ENCODE data around the gene PIEZO1. TPM values are rescaled to one million over a fixed set of nuclear protein-coding genes. Genes with fewer than 3 reads are reported as not detected.

The PIEZO1 gene
- total RNA-seq, 4 donors from 2014 or later = 196 to 281 (median 206) TPM

DNA sequence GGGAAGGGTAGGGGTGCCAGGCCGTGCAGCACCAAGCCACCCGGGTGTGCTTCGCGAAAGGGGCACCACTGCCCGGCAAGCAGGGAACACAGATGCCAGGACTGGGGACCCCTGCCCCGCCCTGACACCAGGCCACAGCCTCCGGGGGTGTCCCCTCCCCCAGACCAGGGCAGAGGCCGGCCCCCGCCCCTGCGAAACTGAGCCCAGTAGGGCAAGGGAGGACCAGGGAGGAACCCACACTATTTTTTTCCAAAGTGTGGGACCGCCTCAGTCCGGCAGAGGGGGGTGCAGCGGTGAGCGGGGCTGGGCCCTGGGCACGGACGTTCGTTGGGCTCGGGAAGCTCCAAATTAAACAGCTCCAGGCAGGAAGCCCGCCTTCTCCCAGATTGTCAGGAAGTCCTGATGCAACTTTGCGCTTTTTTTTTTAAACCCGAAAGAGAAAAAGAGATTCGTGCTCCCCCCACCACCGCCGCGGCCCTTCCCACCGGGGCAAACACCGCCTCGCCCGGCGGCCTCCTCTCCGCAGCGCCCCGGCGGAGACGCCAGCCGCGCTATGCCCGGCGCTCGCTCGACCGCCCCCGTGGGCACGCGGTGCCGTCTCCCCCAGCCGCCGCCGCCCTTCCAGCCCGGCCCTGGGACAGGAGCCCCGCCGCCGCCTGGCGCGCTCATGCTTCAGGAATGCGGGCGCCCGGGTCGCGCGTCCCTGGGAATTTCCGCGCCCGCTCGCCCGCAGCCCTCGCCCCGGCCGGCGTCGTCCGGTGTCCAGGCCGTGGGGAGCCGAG, 755 bp downstream of the PIEZO1 start:
- intact Hi-C loops (cut with DNase I; ENCODE audit: low total_unique reads) = no loop called here
- no peak for TF ChIP-seq CTCF (IDR thresholded peaks at IDR 0.05)
- no peak for TF ChIP-seq POLR2A (IDR thresholded peaks at IDR 0.05)
- 1% methylated on average over 36 to 70 of the region's 74 CpGs for WGBS, 2 donors
- DNase-seq (ENCODE audit: low spot score in 2 of 2) = peak in 1 of 2 donors; percentile 95
- H3K4me3 ChIP-seq (ENCODE audit: low read depth, poor library complexity, severe bottlenecking) = peak overlapping the region; percentile 69

DNA sequence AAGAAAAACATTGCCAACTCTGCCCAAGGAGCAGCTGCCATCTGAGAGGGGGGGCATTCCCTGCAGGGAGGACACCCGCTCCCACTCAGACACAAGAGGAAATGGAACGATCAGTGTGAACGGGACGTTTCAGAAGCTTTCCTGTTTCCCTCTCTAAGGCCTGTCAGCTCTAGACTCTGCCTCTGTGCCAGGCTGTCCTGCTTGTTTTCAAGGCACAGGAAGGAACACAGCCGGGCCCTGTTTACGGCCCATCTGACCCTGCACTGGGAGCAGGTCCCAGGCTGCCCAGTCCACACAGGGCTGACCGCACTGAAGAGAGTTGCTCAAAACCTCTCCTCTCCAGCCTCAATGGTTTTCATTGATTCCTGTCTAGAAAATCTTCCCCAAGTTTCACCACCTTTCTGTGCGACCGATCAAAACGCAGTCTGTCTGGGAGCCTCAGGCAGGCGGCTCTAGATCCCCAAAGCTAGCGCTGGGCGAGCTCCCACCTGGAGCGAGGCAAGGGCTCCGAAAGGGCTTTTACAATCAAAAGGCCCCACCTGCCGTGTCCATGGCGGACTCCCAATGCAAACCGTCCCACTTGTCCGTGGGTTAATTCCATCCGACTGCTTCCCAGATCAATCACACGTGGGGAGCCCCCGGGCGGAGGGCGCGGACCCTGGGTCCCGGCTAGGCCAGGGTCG, 1.5 kb downstream of the PIEZO1 start:
- 18 to 23% methylated on average over 20 to 27 of the region's 27 CpGs for WGBS, 2 donors
- DNase-seq (ENCODE audit: low spot score in 2 of 2) = no peak
- peak overlapping the region; percentile 69 for H3K4me3 ChIP-seq (ENCODE audit: low read depth, poor library complexity, severe bottlenecking)
- intact Hi-C loops (cut with DNase I; ENCODE audit: low total_unique reads) = no loop called here
- TF ChIP-seq POLR2A (IDR thresholded peaks at IDR 0.05) (no peak), CTCF (IDR thresholded peaks at IDR 0.05) (no peak)

- no peak overlapping the region for H3K4me3 ChIP-seq (ENCODE audit: low read depth, poor library complexity, severe bottlenecking)
- no peak for TF ChIP-seq POLR2A (IDR thresholded peaks at IDR 0.05)
- no peak for DNase-seq (ENCODE audit: low spot score in 2 of 2)
- 25 to 28% methylated on average over 15 to 16 of the region's 16 CpGs for WGBS, 2 donors
- intact Hi-C loops (cut with DNase I; ENCODE audit: low total_unique reads) = no loop called here
Measured at GRCh38 chr16:88782454-88783390, 2.3 kb downstream of the PIEZO1 start.

GRCh38 chr16:88781140-88782077, 3.6 kb downstream of the PIEZO1 start:
- no peak for DNase-seq (ENCODE audit: low spot score in 2 of 2)
- 64 to 65% methylated on average over 28 of the region's 28 CpGs for WGBS, 2 donors
- intact Hi-C loops (cut with DNase I; ENCODE audit: low total_unique reads) = no loop called here
- TF ChIP-seq CTCF (IDR thresholded peaks at IDR 0.05) (no peak), POLR2A (IDR thresholded peaks at IDR 0.05) (no peak)
- H3K4me3 ChIP-seq (ENCODE audit: low read depth, poor library complexity, severe bottlenecking) = no peak overlapping the region

GRCh38 chr16:88780142-88781062, 4.6 kb downstream of the PIEZO1 start:
- intact Hi-C loops (cut with DNase I; ENCODE audit: low total_unique reads) = no loop called here
- H3K4me3 ChIP-seq (ENCODE audit: low read depth, poor library complexity, severe bottlenecking) = no peak overlapping the region
- TF ChIP-seq POLR2A (IDR thresholded peaks at IDR 0.05) = no peak
- no peak for TF ChIP-seq CTCF (IDR thresholded peaks at IDR 0.05)
- DNase-seq (ENCODE audit: low spot score in 2 of 2) = no peak
- WGBS, 2 donors = 81 to 85% methylated on average over 13 of the region's 13 CpGs

Data from lower leg skin (tissue), 4 donors.